Astrocyte of the hippocampus (primary cell): ENCODE results near the gene SPAG6.
A peak's percentile ranks its signal among the peaks of the same experiment; 100 is the strongest.
"Not testable (repeated sequence)": the region's sequence is repeated elsewhere in the genome, so short reads cannot be mapped to it uniquely, and the experiment has no call there.

Experiments
- DNase-seq: peaks from one replicate; pipeline ENCODE4 v3.0.0; 2011; ENCODE audit warnings: low read depth, low spot score

SPAG6 gene

DNA sequence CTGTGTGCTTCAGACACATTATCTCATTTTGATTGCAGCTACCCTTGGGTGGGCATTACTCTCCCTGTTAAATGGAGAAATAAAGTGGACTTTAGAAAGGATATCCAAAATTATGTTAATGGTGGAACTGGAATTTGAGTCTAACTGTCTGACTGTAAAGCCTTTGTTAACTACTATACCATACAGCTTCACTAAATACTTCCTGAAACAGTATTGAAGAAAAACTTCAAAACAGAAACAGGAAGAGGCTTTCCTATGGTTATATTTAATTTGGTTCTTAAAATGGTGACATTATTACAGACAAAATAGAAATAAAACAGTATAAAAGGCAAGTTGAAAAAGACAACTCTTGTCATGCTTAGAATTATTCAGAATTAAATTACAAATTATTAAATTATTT lies 25.0 kb downstream of the SPAG6 start:
- DNase-seq, result no peak

DNA sequence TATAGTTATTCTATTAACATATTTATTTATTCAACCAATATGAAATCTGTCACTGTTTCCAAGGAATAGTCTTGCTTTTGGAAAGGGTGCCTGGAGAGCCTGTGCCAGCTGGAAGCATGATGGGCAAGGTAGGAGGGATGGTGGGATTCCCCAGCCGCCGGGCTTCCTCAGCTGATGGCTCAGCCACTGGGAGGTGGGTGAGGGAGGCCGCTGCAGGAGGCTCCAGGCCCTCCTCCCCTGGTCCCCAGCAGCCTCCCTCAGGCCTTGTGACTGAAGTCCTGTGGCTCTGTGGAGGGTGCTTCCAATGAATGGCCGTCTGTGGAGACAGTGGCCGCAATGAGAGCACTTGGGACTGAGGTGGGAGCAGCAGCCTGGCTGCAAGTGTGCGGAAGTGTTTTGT lies 27.0 kb downstream of the SPAG6 start:
- no peak for DNase-seq

DNA sequence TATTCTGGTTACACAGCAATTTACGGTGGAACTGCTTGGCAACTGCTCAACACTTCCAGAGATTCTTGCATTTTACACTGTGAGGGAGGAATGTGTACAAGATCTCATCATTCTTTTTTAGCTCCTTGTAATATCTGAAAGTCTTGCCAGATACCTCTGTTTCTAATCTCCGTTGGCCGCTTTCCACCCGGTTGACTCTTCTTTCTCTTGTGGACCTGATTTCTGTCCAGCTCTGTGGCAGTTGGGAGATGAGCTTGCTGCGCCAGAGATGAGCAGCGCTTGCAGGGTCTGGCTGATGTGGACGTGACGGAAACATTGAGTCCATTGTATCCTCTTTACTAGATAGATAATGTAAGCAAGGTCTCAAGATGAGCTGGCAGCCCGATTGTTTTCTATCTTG lies 27.6 kb downstream of the SPAG6 start:
- peak; percentile 39 for DNase-seq

- DNase-seq, result no peak
Observed at GRCh38 chr10:22374489-22375126, 29.3 kb downstream of the SPAG6 start.

DNA sequence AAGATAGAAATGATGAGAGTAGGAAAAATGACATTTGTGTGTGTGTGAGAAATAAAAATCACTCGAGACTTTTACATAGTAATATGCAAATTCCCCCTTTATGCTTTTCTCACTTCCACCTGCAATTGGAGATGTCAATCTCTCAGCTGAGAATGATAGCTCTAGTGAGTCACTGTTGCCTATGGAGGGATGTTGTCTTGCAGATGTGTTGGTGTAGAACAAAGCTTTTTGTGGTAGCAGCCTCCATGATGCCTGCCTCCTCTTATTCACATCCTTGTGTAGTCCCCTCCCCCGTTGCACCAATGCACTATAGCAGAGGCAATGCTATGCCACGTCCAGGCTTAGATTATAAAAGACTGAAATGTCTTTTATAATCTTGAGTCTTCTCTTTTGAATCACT lies 33.8 kb downstream of the SPAG6 start:
- DNase-seq, result no peak

DNA sequence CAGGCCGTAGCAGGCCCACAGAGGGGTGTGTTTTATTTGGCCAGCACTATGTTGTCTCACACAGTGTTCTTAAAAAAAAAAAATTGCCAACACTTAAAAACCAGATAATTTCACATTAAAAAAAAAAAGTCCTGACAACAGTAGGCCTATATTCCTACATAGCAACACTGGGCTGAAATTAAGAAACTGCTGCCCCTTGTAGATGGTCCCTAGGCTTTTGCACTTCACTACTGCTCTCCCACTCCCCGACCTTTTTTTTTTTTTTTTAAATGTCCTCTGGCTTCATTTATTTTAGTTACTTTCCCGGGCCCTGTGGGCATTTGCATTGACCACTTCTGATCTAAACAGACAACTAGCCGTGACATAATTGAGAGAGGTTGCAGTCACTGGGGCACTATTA lies 36.0 kb downstream of the SPAG6 start:
- DNase-seq, result no peak

- DNase-seq, result peak; percentile 22
Observed at GRCh38 chr10:22386503-22386902, 41.2 kb downstream of the SPAG6 start.

GRCh38 chr10:22389856-22390589 lies 44.7 kb downstream of the SPAG6 start:
- no peak for DNase-seq

GRCh38 chr10:22391600-22391999 lies 46.3 kb downstream of the SPAG6 start:
- no peak for DNase-seq

DNA sequence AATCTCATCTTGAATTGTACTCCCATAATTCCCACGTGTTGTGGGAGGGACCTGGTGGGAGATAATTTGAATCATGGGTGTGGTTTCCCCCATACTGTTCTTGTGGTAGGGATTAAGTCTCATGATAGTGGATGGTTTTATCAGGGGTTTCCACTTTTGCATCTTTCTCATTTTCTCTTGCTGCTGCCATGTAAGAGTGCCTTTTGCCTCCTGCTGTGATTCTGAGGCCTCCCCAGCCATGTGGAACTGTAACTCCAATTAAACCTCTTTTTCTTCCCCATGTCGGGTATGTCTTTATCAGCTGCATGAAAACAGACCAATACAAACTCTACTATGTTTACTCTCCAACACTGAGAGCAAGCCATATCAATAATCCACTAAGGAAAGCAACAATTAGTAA lies 50.9 kb downstream of the SPAG6 start:
- DNase-seq, result not testable (repeated sequence)

DNA sequence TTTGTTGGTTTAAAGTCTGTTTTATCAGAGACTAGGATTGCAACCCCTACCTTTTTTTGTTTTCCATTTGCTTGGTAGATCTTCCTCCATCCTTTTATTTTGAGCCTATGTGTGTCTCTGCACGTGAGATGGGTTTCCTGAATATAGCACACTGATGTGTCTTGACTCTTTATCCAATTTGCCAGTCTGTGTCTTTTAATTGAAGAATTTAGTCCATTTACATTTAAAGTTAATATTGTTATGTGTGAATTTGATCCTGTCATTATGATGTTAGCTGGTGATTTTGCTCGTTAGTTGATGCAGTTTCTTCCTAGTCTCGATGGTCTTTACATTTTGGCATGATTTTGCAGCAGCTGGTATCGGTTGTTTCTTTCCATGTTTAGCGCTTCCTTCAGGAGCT lies 61.6 kb downstream of the SPAG6 start:
- not testable (repeated sequence) for DNase-seq

- no peak for DNase-seq
Observed at GRCh38 chr10:22410394-22410793, 65.1 kb downstream of the SPAG6 start.

DNA sequence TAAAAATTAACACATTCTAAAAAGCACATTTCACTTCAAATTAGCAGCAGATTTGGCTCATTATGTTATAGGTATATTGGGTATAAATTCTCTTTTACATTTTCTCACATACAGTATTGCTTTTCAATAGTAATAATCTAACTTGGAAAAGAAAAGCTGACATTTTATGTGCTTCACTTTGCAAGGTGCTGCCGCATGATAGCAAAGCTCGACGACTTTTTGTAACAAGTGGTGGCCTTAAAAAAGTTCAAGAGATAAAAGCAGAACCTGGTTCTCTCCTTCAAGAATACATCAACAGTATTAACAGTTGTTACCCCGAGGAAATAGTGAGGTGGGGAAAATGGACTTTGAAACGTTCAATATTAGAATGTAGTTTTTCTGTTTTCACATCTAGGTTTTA lies 65.5 kb downstream of the SPAG6 start:
- no peak for DNase-seq

DNA sequence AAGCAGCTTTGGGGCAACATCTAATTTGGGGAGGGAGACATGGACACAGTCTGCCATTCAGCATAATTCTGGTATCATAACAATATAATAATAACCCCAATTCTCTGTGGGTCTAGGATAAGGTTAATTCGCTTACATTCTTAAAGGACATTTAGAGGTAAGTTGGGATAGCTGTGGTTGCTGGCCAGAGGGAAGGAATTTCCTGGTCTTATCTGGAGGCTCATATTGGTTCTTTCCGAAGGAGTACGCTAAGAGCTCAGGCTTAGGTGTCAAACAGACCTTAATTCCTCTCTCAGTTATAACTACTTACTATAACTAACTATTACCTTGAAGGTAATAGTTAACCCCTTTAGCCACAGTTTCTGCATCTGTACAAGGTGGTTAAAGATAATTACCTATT lies 68.8 kb downstream of the SPAG6 start:
- DNase-seq, result peak; percentile 31

DNA sequence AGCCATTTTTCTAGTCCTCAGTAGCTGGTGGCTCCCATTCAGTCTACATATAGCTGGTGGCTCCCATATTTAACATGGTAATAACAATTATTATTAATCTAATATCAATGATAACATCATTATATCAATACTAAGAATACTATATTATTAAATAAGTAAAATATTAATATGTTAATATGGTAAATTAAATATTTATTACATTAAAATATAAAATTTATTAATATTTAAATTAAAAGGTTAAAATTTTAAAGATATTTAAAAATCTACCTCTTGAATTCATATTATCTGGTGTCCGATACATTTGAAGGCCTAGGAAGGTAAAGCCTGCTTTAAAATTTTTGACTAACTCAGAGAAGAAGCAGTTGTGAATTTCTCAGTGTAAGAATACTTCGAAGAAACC lies 69.8 kb downstream of the SPAG6 start:
- DNase-seq, result no peak

GRCh38 chr10:22417736-22418268 lies 72.5 kb downstream of the SPAG6 start:
- DNase-seq, result no peak

- no peak for DNase-seq
Observed at GRCh38 chr10:22420787-22421517, 75.7 kb downstream of the SPAG6 start.

DNA sequence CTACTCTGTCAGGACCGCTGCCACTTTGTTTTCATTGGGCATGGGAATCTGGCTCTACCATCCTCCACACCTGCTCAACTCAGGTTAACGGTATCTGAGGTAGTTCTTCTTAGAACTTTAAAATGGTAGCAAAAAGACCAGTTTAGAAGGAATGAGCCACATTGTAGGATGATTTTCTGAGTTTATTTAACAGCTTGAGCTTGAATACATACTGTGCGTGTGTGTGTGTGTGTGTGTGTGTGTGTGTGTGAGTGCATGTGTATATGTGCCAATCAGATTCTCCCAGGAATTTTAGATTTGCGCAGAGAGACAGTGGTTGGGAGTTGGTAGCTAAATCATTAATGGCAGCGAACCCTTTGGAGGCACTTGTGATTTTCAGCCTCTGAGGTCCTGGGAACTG lies 81.4 kb downstream of the SPAG6 start:
- no peak for DNase-seq

DNA sequence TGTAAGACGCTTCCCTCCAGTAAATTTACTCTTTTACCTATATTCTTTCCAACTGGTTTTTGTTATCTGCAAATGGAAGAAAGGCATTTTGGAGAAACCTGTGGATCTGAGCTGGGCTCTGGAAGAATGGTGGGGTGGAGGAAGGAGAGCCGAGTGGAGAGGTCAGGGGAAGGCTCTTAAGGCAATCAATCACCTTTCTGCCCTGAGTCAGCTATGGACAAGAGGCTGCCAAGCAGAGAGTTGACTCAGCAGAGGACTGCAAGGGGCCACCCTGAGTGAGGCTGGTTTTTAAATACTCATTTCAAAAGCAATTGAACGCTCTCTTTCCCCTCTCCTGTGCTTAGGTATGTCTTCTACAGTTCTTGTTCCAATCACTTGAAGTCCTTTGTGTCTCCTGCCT lies 81.8 kb downstream of the SPAG6 start:
- peak; percentile 46 for DNase-seq

GRCh38 chr10:22427890-22428571 lies 82.7 kb downstream of the SPAG6 start:
- DNase-seq, result peak; percentile 83

- DNase-seq, result no peak
Observed at GRCh38 chr10:22429146-22429545, 83.8 kb downstream of the SPAG6 start.

GRCh38 chr10:22429981-22430421 lies 84.7 kb downstream of the SPAG6 start:
- no peak for DNase-seq
